ENCODE measurements around the gene PITX1.
"Not testable (repeated sequence)": the region's sequence is repeated elsewhere in the genome, so short reads cannot be mapped to it uniquely, and the experiment has no call there.

The PITX1 gene

GRCh38 chr5:135009736-135010501, 24.1 kb downstream of the PITX1 start:
- DNase-seq (ENCODE audit: low spot score) = no peak

GRCh38 chr5:135008981-135009735, 24.9 kb downstream of the PITX1 start:
- peak; percentile 27 for DNase-seq (ENCODE audit: low spot score)

GRCh38 chr5:135008556-135008955, 25.5 kb downstream of the PITX1 start:
- no peak for DNase-seq (ENCODE audit: low spot score)

GRCh38 chr5:135007749-135008363, 26.2 kb downstream of the PITX1 start:
- no peak for DNase-seq (ENCODE audit: low spot score)

- DNase-seq (ENCODE audit: low spot score) = no peak
Observed at GRCh38 chr5:135007305-135007704, 26.7 kb downstream of the PITX1 start.

- DNase-seq (ENCODE audit: low spot score) = no peak
Observed at GRCh38 chr5:135005076-135005475, 29.0 kb downstream of the PITX1 start.

- no peak for DNase-seq (ENCODE audit: low spot score)
Observed at GRCh38 chr5:135004376-135004775, 29.7 kb downstream of the PITX1 start.

GRCh38 chr5:134998068-134998467, 36.0 kb downstream of the PITX1 start:
- not testable (repeated sequence) for DNase-seq (ENCODE audit: low spot score)

- DNase-seq (ENCODE audit: low spot score) = no peak
Observed at GRCh38 chr5:134997015-134997414, 37.0 kb downstream of the PITX1 start.

GRCh38 chr5:134995850-134996402, 38.1 kb downstream of the PITX1 start:
- DNase-seq (ENCODE audit: low spot score) = no peak

GRCh38 chr5:134994560-134995156, 39.4 kb downstream of the PITX1 start:
- DNase-seq (ENCODE audit: low spot score) = no peak

GRCh38 chr5:134993161-134993560, 40.9 kb downstream of the PITX1 start:
- peak; percentile 9 for DNase-seq (ENCODE audit: low spot score)

- DNase-seq (ENCODE audit: low spot score) = no peak
Observed at GRCh38 chr5:134992148-134992547, 41.9 kb downstream of the PITX1 start.

GRCh38 chr5:134990183-134990582, 43.8 kb downstream of the PITX1 start:
- not testable (repeated sequence) for DNase-seq (ENCODE audit: low spot score)

- peak; percentile 83 for DNase-seq (ENCODE audit: low spot score)
Observed at GRCh38 chr5:134989266-134989830, 44.7 kb downstream of the PITX1 start.

GRCh38 chr5:134982230-134982629, 51.8 kb downstream of the PITX1 start:
- DNase-seq (ENCODE audit: low spot score) = peak; percentile 20

GRCh38 chr5:134979416-134979815, 54.6 kb downstream of the PITX1 start:
- DNase-seq (ENCODE audit: low spot score) = no peak
